Stomach (tissue), 9 donors: ENCODE results near the gene HYAL1. TPM values are rescaled to one million over a fixed set of nuclear protein-coding genes. Genes with fewer than 3 reads are reported as not detected.
"Not testable (repeated sequence)": the region's sequence is repeated elsewhere in the genome, so short reads cannot be mapped to it uniquely, and the experiment has no call there.

Experiments
- DNase-seq, 2 donors: peaks; one replicate each; pipeline versions ENCODE4 v3.0.0 to v3.0.0-alpha.2; 2013 to 2019
- H3K27ac ChIP-seq, 5 donors: fragments of 200-600 bp in 4 of 5; sonication (generic) in 4 of 5; one replicate each; pipeline ENCODE4 v1.5.1; 2013 to 2019; ENCODE audit warnings: mild to moderate bottlenecking in 1 of 5, moderate library complexity in 1 of 5
- H3K27me3 ChIP-seq, 3 donors: fragments of 200-600 bp; sonication (generic); one replicate each; pipeline ENCODE4 v1.5.1; 2017 to 2019; ENCODE audit warnings: mixed run types in 1 of 3
- H3K36me3 ChIP-seq, 4 donors: fragments of 200-600 bp; sonication (generic); 1 replicate in 3 of 4; 2 replicates in 1 of 4; pipeline ENCODE4 v1.5.1; 2016 to 2019
- H3K4me1 ChIP-seq, 4 donors: fragments of 200-600 bp; sonication (generic); one replicate each; pipeline ENCODE4 v1.5.1; 2016 to 2019
- H3K4me3 ChIP-seq, 4 donors: fragments of 200-600 bp; sonication (generic) in 3 of 4; one replicate each; pipeline ENCODE4 v1.5.1; 2016 to 2019; ENCODE audit warnings: mild to moderate bottlenecking in 1 of 4
- H3K9me3 ChIP-seq, 4 donors: fragments of 200-600 bp; sonication (generic); one replicate each; pipeline ENCODE4 v1.5.1; 2016 to 2019
- CTCF ChIP-seq, 7 experiments: fragments of 450-650 bp in 4 of 7; fragments of 200-600 bp in 3 of 7; sonication (generic) in 3 of 7; IDR thresholded peaks; one replicate each; pipeline ENCODE4 v1.5.1; 2016 to 2019; ENCODE audit warnings: antibody characterized with exemption in 7 of 7, control low read depth in 2 of 7, mild to moderate bottlenecking in 1 of 7
- EP300 ChIP-seq: sonication (generic); formaldehyde crosslinking; IDR thresholded peaks from one replicate; pipeline ENCODE4 v1.6.1; 2017; ENCODE audit warnings: antibody characterized with exemption
- POLR2A ChIP-seq, 4 donors: fragments of 450-650 bp; IDR thresholded peaks; one replicate each; pipeline ENCODE4 v1.6.1; 2016; ENCODE audit warnings: antibody characterized with exemption in 4 of 4, control low read depth in 2 of 4, mild to moderate bottlenecking in 1 of 4, moderate library complexity in 1 of 4
- POLR2AphosphoS5 ChIP-seq, 3 donors: sonication (generic); formaldehyde crosslinking; IDR thresholded peaks; one replicate each; pipeline ENCODE4 v1.6.1; 2016; ENCODE audit warnings: antibody characterized with exemption in 3 of 3
- WGBS, 5 donors: extraction: QIAGEN DNeasy Blood & Tissue Kit in 3 of 5; methylation state at CpG; one replicate each; pipeline versions ENCODE4 v1.1.5 to v1.1.7; 2013 to 2018; 5-methylcytosine and 5-hydroxymethylcytosine counted together
- intact Hi-C: fragments of 100-400 bp; cut with DNase I; formaldehyde crosslinking; loops from one replicate; pipeline ENCODE4 v1.15.1; 2023; ENCODE audit warnings: low total_unique reads
- polyA plus RNA-seq, 3 donors: library from polyadenylated mRNA; stranded (reverse); fragments of 200-250 nt; gene quantifications; one replicate each; pipeline ENCODE4 v1.2.3, GENCODE V29; 2013
- total RNA-seq, 5 donors: library from RNA; depleted of rRNA; stranded (reverse); fragments of >200 nt; gene quantifications; one replicate each; pipeline versions ENCODE4 v1.1.0 to v1.2.3, GENCODE V29; 2014 to 2016
- donor health status: healthy with polysubstance abuse.
- donor health status: Bipolar disorder and iron deficiency.
- donor health status: healthy.

The HYAL1 gene
- total and polyA plus RNA-seq, 8 donors: 1.8 to 38.4 (median 6.3) TPM; not detected in 1

- H3K9me3 ChIP-seq: no peaks in the 10 kb centered on the region
- peak overlapping the region in 2 of 5 donors; percentile 97 to 99 for H3K27ac ChIP-seq
- H3K4me1 ChIP-seq: peaks cover 30 to 48% (median 43%) of the 10 kb centered on the region in 4 donors
- H3K36me3 ChIP-seq: peaks cover 34 to 45% (median 44%) of the 10 kb centered on the region in 4 donors
- TF ChIP-seq POLR2A (IDR thresholded peaks at IDR 0.05): no peak
- no peak for TF ChIP-seq POLR2AphosphoS5 (IDR thresholded peaks at IDR 0.05)
- no peak for TF ChIP-seq CTCF (IDR thresholded peaks at IDR 0.05)
- DNase-seq: no peak
- intact Hi-C loops: no loop called here
- H3K4me3 ChIP-seq: no peak overlapping the region
- 94 to 100% (median 97%) methylated on average over 6 of the region's 6 CpGs for WGBS, 5 donors
- H3K27me3 ChIP-seq: no peaks in the 10 kb centered on the region
These were observed 14.2 kb downstream of the HYAL1 start for GRCh38 chr3:50289130-50289529.

GRCh38 chr3:50288387-50289007, 14.9 kb downstream of the HYAL1 start:
- H3K36me3 ChIP-seq: peaks cover 34 to 45% (median 44%) of the 10 kb centered on the region in 4 donors
- no peak for TF ChIP-seq CTCF (IDR thresholded peaks at IDR 0.05)
- TF ChIP-seq POLR2AphosphoS5 (IDR thresholded peaks at IDR 0.05): no peak
- no peak for TF ChIP-seq EP300
- no peak for TF ChIP-seq POLR2A (IDR thresholded peaks at IDR 0.05)
- intact Hi-C loops: no loop called here
- DNase-seq: no peak
- H3K4me3 ChIP-seq: no peak overlapping the region
- peaks cover 30 to 43% (median 41%) of the 10 kb centered on the region in 4 donors for H3K4me1 ChIP-seq
- 89 to 93% (median 91%) methylated on average over 21 to 23 of the region's 23 CpGs for WGBS, 5 donors
- no peaks in the 10 kb centered on the region for H3K9me3 ChIP-seq
- H3K27me3 ChIP-seq: no peaks in the 10 kb centered on the region
- H3K27ac ChIP-seq: no peak overlapping the region

- Histone ChIP-seq H3K36me3 (peaks cover 34 to 45% (median 44%) of the 10 kb centered on the region in 4 donors), H3K9me3 (no peaks in the 10 kb centered on the region), H3K4me1 (peaks cover 22 to 33% (median 31%) of the 10 kb centered on the region in 4 donors), H3K27ac (no peak overlapping the region), H3K4me3 (no peak overlapping the region), H3K27me3 (no peaks in the 10 kb centered on the region)
- intact Hi-C loops: no loop called here
- WGBS, 5 donors: 60 to 86% (median 77%) methylated on average over 1 of the region's 1 CpG
- no peak for DNase-seq
- TF ChIP-seq POLR2A (IDR thresholded peaks at IDR 0.05): no peak
- TF ChIP-seq EP300: no peak
- TF ChIP-seq CTCF (IDR thresholded peaks at IDR 0.05): no peak
- no peak for TF ChIP-seq POLR2AphosphoS5 (IDR thresholded peaks at IDR 0.05)
These were observed 16.1 kb downstream of the HYAL1 start for GRCh38 chr3:50287262-50287661.

- H3K27ac ChIP-seq: no peak overlapping the region
- no peak for DNase-seq
These were observed 16.8 kb downstream of the HYAL1 start for GRCh38 chr3:50286322-50287227.

GRCh38 chr3:50284121-50284520, 19.3 kb downstream of the HYAL1 start:
- DNase-seq, H3K9me3 ChIP-seq, intact Hi-C loops, H3K4me1 ChIP-seq, H3K27ac ChIP-seq, H3K4me3 ChIP-seq, H3K27me3 ChIP-seq: not testable (repeated sequence)
- peaks cover 20 to 32% (median 30%) of the 10 kb centered on the region in 4 donors for H3K36me3 ChIP-seq
- WGBS, 5 donors: 81 to 87% (median 86%) methylated on average over 6 of the region's 6 CpGs

More at GRCh38 chr3:50286322-50287227, 16.8 kb downstream of the HYAL1 start:
- no peaks in the 10 kb centered on the region for H3K27me3 ChIP-seq
- H3K36me3 ChIP-seq: peaks cover 34 to 45% (median 44%) of the 10 kb centered on the region in 4 donors
- 78 to 90% (median 83%) methylated on average over 26 to 28 of the region's 28 CpGs for WGBS, 5 donors
- TF ChIP-seq POLR2AphosphoS5 (IDR thresholded peaks at IDR 0.05) (no peak), CTCF (IDR thresholded peaks at IDR 0.05) (no peak), POLR2A (IDR thresholded peaks at IDR 0.05) (no peak), EP300 (no peak)
- no peak overlapping the region for H3K4me3 ChIP-seq
- H3K4me1 ChIP-seq: peaks cover 22 to 28% (median 26%) of the 10 kb centered on the region in 4 donors
- intact Hi-C loops: no loop called here
- no peaks in the 10 kb centered on the region for H3K9me3 ChIP-seq
